GM21367 (cell line): Measurements from ENCODE around the gene UCK1.

ENCODE experiments used
- ATAC-seq: cut with Tn5 transposase; IDR thresholded peaks from one replicate; pipeline ENCODE4 v1.9.1; 2021; ENCODE audit not compliant: unreplicated experiment

UCK1 gene

GRCh38 chr9:131500377-131500776 lies 30.7 kb downstream of the UCK1 start:
- ATAC-seq, result no peak

GRCh38 chr9:131499254-131499767 lies 31.8 kb downstream of the UCK1 start:
- no peak for ATAC-seq

- no peak for ATAC-seq
These were observed 34.1 kb downstream of the UCK1 start for GRCh38 chr9:131496844-131497405.

- ATAC-seq, result no peak
These were observed 35.3 kb downstream of the UCK1 start for GRCh38 chr9:131495785-131496184.

- ATAC-seq, result no peak
These were observed 36.7 kb downstream of the UCK1 start for GRCh38 chr9:131494296-131494870.

GRCh38 chr9:131492070-131492469 lies 39.0 kb downstream of the UCK1 start:
- ATAC-seq, result no peak

- ATAC-seq, result no peak
These were observed 39.9 kb downstream of the UCK1 start for GRCh38 chr9:131491001-131491710.

- ATAC-seq, result no peak
These were observed 40.5 kb downstream of the UCK1 start for GRCh38 chr9:131490514-131490913.

- ATAC-seq, result no peak
These were observed 43.4 kb downstream of the UCK1 start for GRCh38 chr9:131487621-131488031.

GRCh38 chr9:131487001-131487400 lies 44.1 kb downstream of the UCK1 start:
- ATAC-seq, result no peak

- ATAC-seq, result no peak
These were observed 45.2 kb downstream of the UCK1 start for GRCh38 chr9:131485728-131486422.

- ATAC-seq, result no peak
These were observed 45.9 kb downstream of the UCK1 start for GRCh38 chr9:131485206-131485605.

- ATAC-seq, result no peak
These were observed 46.4 kb downstream of the UCK1 start for GRCh38 chr9:131484560-131485185.

- ATAC-seq, result no peak
These were observed 47.0 kb downstream of the UCK1 start for GRCh38 chr9:131484051-131484445.

GRCh38 chr9:131483319-131484050 lies 47.6 kb downstream of the UCK1 start:
- no peak for ATAC-seq

- ATAC-seq, result no peak
These were observed 48.6 kb downstream of the UCK1 start for GRCh38 chr9:131482343-131483006.

- ATAC-seq, result no peak
These were observed 49.4 kb downstream of the UCK1 start for GRCh38 chr9:131481441-131482342.

- ATAC-seq, result no peak
These were observed 50.8 kb downstream of the UCK1 start for GRCh38 chr9:131480258-131480657.

GRCh38 chr9:131478911-131479310 lies 52.2 kb downstream of the UCK1 start:
- ATAC-seq, result no peak
